ENCODE measurements around the gene RASSF5. TPM values are rescaled to one million over a fixed set of nuclear protein-coding genes. Genes with fewer than 3 reads are reported as not detected.

RASSF5 gene
- total and polyA plus RNA-seq, 2 donors (not counting 1 experiment from before 2014, with no cell fraction given): 69.7 to 146 TPM

DNA sequence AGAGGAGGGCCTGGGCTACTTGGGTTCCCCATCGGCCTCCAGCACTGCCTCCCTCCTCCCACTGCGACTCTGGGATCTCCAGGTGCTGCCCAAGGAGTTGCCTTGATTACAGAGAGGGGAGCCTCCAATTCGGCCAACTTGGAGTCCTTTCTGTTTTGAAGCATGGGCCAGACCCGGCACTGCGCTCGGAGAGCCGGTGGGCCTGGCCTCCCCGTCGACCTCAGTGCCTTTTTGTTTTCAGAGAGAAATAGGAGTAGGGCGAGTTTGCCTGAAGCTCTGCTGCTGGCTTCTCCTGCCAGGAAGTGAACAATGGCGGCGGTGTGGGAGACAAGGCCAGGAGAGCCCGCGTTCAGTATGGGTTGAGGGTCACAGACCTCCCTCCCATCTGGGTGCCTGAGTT is 80.6 kb downstream of the RASSF5 start:
- peaks cover 7 to 11% of the 10 kb centered on the region in 2 donors for H3K4me1 ChIP-seq (ENCODE audit: control insufficient read depth in 2 of 2, insufficient read depth in 2 of 2, low read length in 2 of 2)
- no peak overlapping the region for H3K4me3 ChIP-seq (ENCODE audit: control extremely low read depth in 1 of 5, extremely low read depth in 1 of 5, insufficient read depth in 1 of 5, low read depth in 2 of 5, low read length in 4 of 5)
- no peak overlapping the region for H3K4me3 Mint-ChIP-seq
- no peak overlapping the region for H3K9ac ChIP-seq (ENCODE audit: low read length)
- no peaks in the 10 kb centered on the region for H3K9me3 ChIP-seq (ENCODE audit: control extremely low read depth in 1 of 3, control insufficient read depth in 2 of 3, insufficient read depth in 1 of 3, low read length in 2 of 3)
- H2AFZ ChIP-seq (ENCODE audit: insufficient read depth, low read depth, low read length, poor library complexity, severe bottlenecking): no peak overlapping the region
- ChIA-PET POLR2A (no interaction called here), CTCF (interaction anchor here (1.2 to 15.1 kb wide), 6 partner anchors 34 to 109 kb away, joined by 3 to 1018 read pairs (median 4); no protein-coding TSS in a partner anchor)
- no peak overlapping the region for H3K4me2 ChIP-seq (replicated peaks; ENCODE audit: low read depth, low read length, poor library complexity, severe bottlenecking)
- ATAC-seq (ENCODE audit: low read depth): no peak
- H3K27me3 ChIP-seq (replicated peaks in 1 of 4; ENCODE audit: control extremely low read depth in 1 of 4, control insufficient read depth in 3 of 4, insufficient read depth in 4 of 4, low read length in 3 of 4): no peaks in the 10 kb centered on the region
- no peak overlapping the region for H3K27ac ChIP-seq (ENCODE audit: low read length in 2 of 2)
- peaks cover 57% of the 10 kb centered on the region for H4K20me1 ChIP-seq (ENCODE audit: control insufficient read depth, insufficient read depth, low read length, poor library complexity, severe bottlenecking)
- peaks cover 31% of the 10 kb centered on the region for H3K79me2 ChIP-seq (ENCODE audit: control insufficient read depth, insufficient read depth, low read length)
- peaks cover 12 to 91% of the 10 kb centered on the region in 2 experiments for H3K36me3 ChIP-seq (replicated peaks in 1 of 2; ENCODE audit: control extremely low read depth in 1 of 2, control insufficient read depth in 1 of 2, extremely low read depth in 1 of 2, insufficient read depth in 2 of 2, low read length in 1 of 2)
- intact Hi-C loops (cut with micrococcal nuclease): no loop called here
- peaks cover 17% of the 10 kb centered on the region for H3K4me1 Mint-ChIP-seq
- H3K9me3 Mint-ChIP-seq (ENCODE audit: insufficient read depth): no peaks in the 10 kb centered on the region
- no peaks in the 10 kb centered on the region for H3K27me3 Mint-ChIP-seq
- no peak for TF ChIP-seq EZH2 (IDR thresholded peaks at IDR 0.05; ENCODE audit: borderline replicate concordance, insufficient read depth, low read depth, low read length, poor library complexity, severe bottlenecking)
- TF ChIP-seq, protein P1, sequence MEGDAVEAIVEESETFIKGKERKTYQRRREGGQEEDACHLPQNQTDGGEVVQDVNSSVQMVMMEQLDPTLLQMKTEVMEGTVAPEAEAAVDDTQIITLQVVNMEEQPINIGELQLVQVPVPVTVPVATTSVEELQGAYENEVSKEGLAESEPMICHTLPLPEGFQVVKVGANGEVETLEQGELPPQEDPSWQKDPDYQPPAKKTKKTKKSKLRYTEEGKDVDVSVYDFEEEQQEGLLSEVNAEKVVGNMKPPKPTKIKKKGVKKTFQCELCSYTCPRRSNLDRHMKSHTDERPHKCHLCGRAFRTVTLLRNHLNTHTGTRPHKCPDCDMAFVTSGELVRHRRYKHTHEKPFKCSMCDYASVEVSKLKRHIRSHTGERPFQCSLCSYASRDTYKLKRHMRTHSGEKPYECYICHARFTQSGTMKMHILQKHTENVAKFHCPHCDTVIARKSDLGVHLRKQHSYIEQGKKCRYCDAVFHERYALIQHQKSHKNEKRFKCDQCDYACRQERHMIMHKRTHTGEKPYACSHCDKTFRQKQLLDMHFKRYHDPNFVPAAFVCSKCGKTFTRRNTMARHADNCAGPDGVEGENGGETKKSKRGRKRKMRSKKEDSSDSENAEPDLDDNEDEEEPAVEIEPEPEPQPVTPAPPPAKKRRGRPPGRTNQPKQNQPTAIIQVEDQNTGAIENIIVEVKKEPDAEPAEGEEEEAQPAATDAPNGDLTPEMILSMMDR (IDR thresholded peaks at IDR 0.05): no peak
- DNase-seq: no peak
- WGBS (ENCODE audit: insufficient coverage): 95% methylated on average over 12 of the region's 14 CpGs
- H3K27ac Mint-ChIP-seq: no peak overlapping the region

DNA sequence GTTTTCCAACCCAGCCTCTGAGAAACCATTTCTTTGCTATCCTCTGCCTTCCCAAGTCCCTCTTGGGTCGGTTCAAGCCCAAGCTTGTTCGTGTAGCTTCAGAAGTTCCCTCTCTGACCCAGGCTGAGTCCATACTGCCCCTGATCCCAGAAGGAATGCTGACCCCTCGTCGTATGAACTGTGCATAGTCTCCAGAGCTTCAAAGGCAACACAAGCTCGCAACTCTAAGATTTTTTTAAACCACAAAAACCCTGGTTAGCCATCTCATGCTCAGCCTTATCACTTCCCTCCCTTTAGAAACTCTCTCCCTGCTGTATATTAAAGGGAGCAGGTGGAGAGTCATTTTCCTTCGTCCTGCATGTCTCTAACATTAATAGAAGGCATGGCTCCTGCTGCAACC is 81.2 kb downstream of the RASSF5 start:
- no peaks in the 10 kb centered on the region for H3K9me3 ChIP-seq (ENCODE audit: control extremely low read depth in 1 of 3, control insufficient read depth in 2 of 3, insufficient read depth in 1 of 3, low read length in 2 of 3)
- H3K36me3 ChIP-seq (replicated peaks in 1 of 2; ENCODE audit: control extremely low read depth in 1 of 2, control insufficient read depth in 1 of 2, extremely low read depth in 1 of 2, insufficient read depth in 2 of 2, low read length in 1 of 2): peaks cover 10 to 90% of the 10 kb centered on the region in 2 experiments
- DNase-seq (no peak), ATAC-seq (ENCODE audit: low read depth) (no peak)
- no peak overlapping the region for H3K4me3 Mint-ChIP-seq
- ChIA-PET CTCF (interaction anchor here (1.2 to 15.1 kb wide), 3 partner anchors 34 to 98 kb away, joined by 3 to 1018 read pairs (median 4); no protein-coding TSS in a partner anchor), POLR2A (no interaction called here)
- no peak overlapping the region for H2AFZ ChIP-seq (ENCODE audit: insufficient read depth, low read depth, low read length, poor library complexity, severe bottlenecking)
- TF ChIP-seq, protein P1 (IDR thresholded peaks at IDR 0.05): no peak
- TF ChIP-seq EZH2 (IDR thresholded peaks at IDR 0.05; ENCODE audit: borderline replicate concordance, insufficient read depth, low read depth, low read length, poor library complexity, severe bottlenecking): no peak
- H3K4me3 ChIP-seq (ENCODE audit: control extremely low read depth in 1 of 5, extremely low read depth in 1 of 5, insufficient read depth in 1 of 5, low read depth in 2 of 5, low read length in 4 of 5): no peak overlapping the region
- H3K9me3 Mint-ChIP-seq (ENCODE audit: insufficient read depth): no peaks in the 10 kb centered on the region
- intact Hi-C loops (cut with micrococcal nuclease): no loop called here
- H3K9ac ChIP-seq (ENCODE audit: low read length): no peak overlapping the region
- WGBS (ENCODE audit: insufficient coverage): 88% methylated on average over 4 of the region's 6 CpGs
- H3K4me2 ChIP-seq (replicated peaks; ENCODE audit: low read depth, low read length, poor library complexity, severe bottlenecking): no peak overlapping the region
- peaks cover 11% of the 10 kb centered on the region for H3K4me1 Mint-ChIP-seq
- peaks cover 1 to 5% of the 10 kb centered on the region in 2 donors for H3K4me1 ChIP-seq (ENCODE audit: control insufficient read depth in 2 of 2, insufficient read depth in 2 of 2, low read length in 2 of 2)
- no peak overlapping the region for H3K27ac Mint-ChIP-seq
- no peaks in the 10 kb centered on the region for H3K27me3 ChIP-seq (replicated peaks in 1 of 4; ENCODE audit: control extremely low read depth in 1 of 4, control insufficient read depth in 3 of 4, insufficient read depth in 4 of 4, low read length in 3 of 4)
- no peak overlapping the region for H3K27ac ChIP-seq (ENCODE audit: low read length in 2 of 2)
- H3K27me3 Mint-ChIP-seq: no peaks in the 10 kb centered on the region
- peaks cover 51% of the 10 kb centered on the region for H4K20me1 ChIP-seq (ENCODE audit: control insufficient read depth, insufficient read depth, low read length, poor library complexity, severe bottlenecking)
- peaks cover 25% of the 10 kb centered on the region for H3K79me2 ChIP-seq (ENCODE audit: control insufficient read depth, insufficient read depth, low read length)

All from B cell (primary cell).